ENCODE results near the gene SENP1.

- TF ChIP-seq CTCF (IDR thresholded peaks at IDR 0.05) (no peak), POLR2A (IDR thresholded peaks at IDR 0.05) (no peak)
These were observed 38.5 kb downstream of the SENP1 start for GRCh38 chr12:48067250-48067938.
